Sigmoid colon (tissue), 7 donors: ENCODE results near the gene MAP3K2. TPM values are rescaled to one million over a fixed set of nuclear protein-coding genes. Genes with fewer than 3 reads are reported as not detected.

ENCODE experiments used
- DNase-seq: peaks from one replicate; pipeline ENCODE4 v3.0.0-alpha.2; 2019
- H3K27ac ChIP-seq, 4 donors: fragments of 200-600 bp; sonication (generic); one replicate each; pipeline ENCODE4 v1.5.1; 2016 to 2019; ENCODE audit warnings: mild to moderate bottlenecking in 1 of 4
- H3K27me3 ChIP-seq, 3 donors: fragments of 200-600 bp; sonication (generic); one replicate each; pipeline ENCODE4 v1.5.1; 2019; ENCODE audit warnings: mild to moderate bottlenecking in 1 of 3
- H3K36me3 ChIP-seq, 4 donors: fragments of 200-600 bp; sonication (generic); one replicate each; pipeline ENCODE4 v1.5.1; 2016 to 2019
- H3K4me1 ChIP-seq, 4 donors: fragments of 200-600 bp; sonication (generic); one replicate each; pipeline ENCODE4 v1.5.1; 2017 to 2019
- H3K4me3 ChIP-seq, 4 donors: fragments of 200-600 bp; sonication (generic); one replicate each; pipeline ENCODE4 v1.5.1; 2017 to 2019; ENCODE audit warnings: mild to moderate bottlenecking in 2 of 4, moderate library complexity in 1 of 4
- H3K9me3 ChIP-seq, 4 donors: fragments of 200-600 bp in 3 of 4; sonication (generic) in 3 of 4; one replicate each; pipeline versions ENCODE4 v1.5.1 to v1.6.1; 2013 to 2019
- CTCF ChIP-seq, 4 experiments: fragments of 450-650 bp in 3 of 4; fragments of 200-600 bp in 1 of 4; IDR thresholded peaks; one replicate each; pipeline ENCODE4 v1.5.1; 2016 to 2019; ENCODE audit warnings: antibody characterized with exemption in 4 of 4, mild to moderate bottlenecking in 3 of 4, moderate library complexity in 2 of 4
- EP300 ChIP-seq, 4 donors: sonication (generic); formaldehyde crosslinking; IDR thresholded peaks; one replicate each; pipeline ENCODE4 v1.6.1; 2017; ENCODE audit warnings: antibody characterized with exemption in 4 of 4
- POLR2A ChIP-seq, 2 donors: fragments of 450-650 bp; IDR thresholded peaks; one replicate each; pipeline ENCODE4 v1.6.1; 2016; ENCODE audit warnings: antibody characterized with exemption in 2 of 2, mild to moderate bottlenecking in 2 of 2, moderate library complexity in 2 of 2
- POLR2AphosphoS5 ChIP-seq, 4 donors: sonication (generic); formaldehyde crosslinking; IDR thresholded peaks; one replicate each; pipeline ENCODE4 v1.6.1; 2017; ENCODE audit warnings: antibody characterized with exemption in 4 of 4
- WGBS, 2 donors: extraction: QIAGEN DNeasy Blood & Tissue Kit; methylation state at CpG; one replicate each; pipeline ENCODE4 v1.1.7; 2013; 5-methylcytosine and 5-hydroxymethylcytosine counted together
- intact Hi-C: fragments of 100-400 bp; cut with DNase I; formaldehyde crosslinking; loops from one replicate; pipeline ENCODE4 v1.15.1; 2023
- polyA plus RNA-seq, 3 donors: library from polyadenylated mRNA; stranded (reverse); fragments of 200-250 nt; gene quantifications; one replicate each; pipeline ENCODE4 v1.2.3, GENCODE V29; 2013
- total RNA-seq, 4 donors: library from RNA; depleted of rRNA; stranded (reverse); fragments of >200 nt; gene quantifications; one replicate each; pipeline ENCODE4 v1.1.0, GENCODE V29; 2016
- donor health status: healthy with polysubstance abuse.
- donor health status: Bipolar disorder and iron deficiency.
- donor health status: healthy.

Gene MAP3K2
- total and polyA plus RNA-seq, 7 donors: 9.0 to 52.2 (median 39.9) TPM

- Histone ChIP-seq H3K9me3 (no peaks in the 10 kb centered on the region), H3K27ac (no peak overlapping the region), H3K4me3 (no peak overlapping the region), H3K4me1 (peaks cover 0 to 72% (median 47%) of the 10 kb centered on the region in 4 donors), H3K36me3 (no peaks in the 10 kb centered on the region), H3K27me3 (no peaks in the 10 kb centered on the region)
- intact Hi-C loops: loop anchor here (10.0 kb wide), 1 partner anchor 727 kb away; the partner anchor contains the start of gene GYPC
- DNase-seq: no peak
- no peak for TF ChIP-seq POLR2A (IDR thresholded peaks at IDR 0.05)
- TF ChIP-seq CTCF (IDR thresholded peaks at IDR 0.05): no peak
- no peak for TF ChIP-seq POLR2AphosphoS5 (IDR thresholded peaks at IDR 0.05)
- no peak for TF ChIP-seq EP300 (IDR thresholded peaks at IDR 0.05)
- 74 to 78% methylated on average over 5 of the region's 5 CpGs for WGBS, 2 donors
Measured at GRCh38 chr2:127381762-127382161, 6.0 kb downstream of the MAP3K2 start.

DNA sequence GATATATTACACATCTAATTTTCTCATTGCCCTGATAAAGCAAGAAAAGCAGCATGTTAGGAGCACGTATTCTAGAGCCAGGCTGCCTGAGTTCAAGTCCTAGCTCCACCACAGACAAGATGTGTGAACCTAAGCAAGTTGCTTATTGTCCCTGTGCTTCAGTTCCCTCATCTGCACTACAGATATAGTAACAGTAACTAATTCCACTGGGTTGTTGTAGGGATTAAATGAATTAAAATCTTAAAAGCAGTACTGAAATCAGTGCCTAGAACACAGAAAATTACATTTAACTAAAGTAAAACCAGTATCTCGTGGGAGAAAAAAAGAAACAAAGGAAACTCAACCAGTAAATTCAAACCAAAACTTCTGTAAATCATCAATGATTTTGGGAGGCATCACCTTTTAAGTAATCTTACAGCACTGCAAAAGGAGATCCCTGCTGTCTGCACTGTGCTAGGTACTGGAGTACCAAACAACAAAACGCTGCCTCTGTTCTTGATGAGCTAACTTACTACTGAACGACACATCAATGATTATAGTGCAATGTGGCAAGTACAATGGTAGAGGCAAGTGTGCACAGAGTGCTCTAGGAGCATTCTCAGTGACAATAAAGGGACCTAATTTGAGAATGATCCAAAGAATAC lies 7.9 kb downstream of the MAP3K2 start:
- intact Hi-C loops: loop anchor here (10.0 kb wide), 1 partner anchor 725 kb away; the partner anchor contains the start of gene GYPC
- Histone ChIP-seq H3K9me3 (no peaks in the 10 kb centered on the region), H3K4me1 (peaks cover 0 to 58% (median 37%) of the 10 kb centered on the region in 4 donors), H3K4me3 (no peak overlapping the region), H3K27ac (no peak overlapping the region), H3K36me3 (no peaks in the 10 kb centered on the region), H3K27me3 (no peaks in the 10 kb centered on the region)
- TF ChIP-seq CTCF (IDR thresholded peaks at IDR 0.05) (no peak), POLR2A (IDR thresholded peaks at IDR 0.05) (no peak), POLR2AphosphoS5 (IDR thresholded peaks at IDR 0.05) (no peak)
- DNase-seq: no peak
- WGBS, 2 donors: 76 to 84% methylated on average over 4 of the region's 4 CpGs

- no peak overlapping the region for H3K4me3 ChIP-seq
- H3K27me3 ChIP-seq: no peaks in the 10 kb centered on the region
- no peak overlapping the region for H3K27ac ChIP-seq
- no peaks in the 10 kb centered on the region for H3K36me3 ChIP-seq
- H3K9me3 ChIP-seq: peaks cover 0 to 2% (median 0%) of the 10 kb centered on the region in 4 donors
- no peak for DNase-seq
- intact Hi-C loops: no loop called here
- TF ChIP-seq POLR2AphosphoS5 (IDR thresholded peaks at IDR 0.05) (no peak), EP300 (IDR thresholded peaks at IDR 0.05) (no peak), CTCF (IDR thresholded peaks at IDR 0.05) (no peak), POLR2A (IDR thresholded peaks at IDR 0.05) (no peak)
- peaks cover 0 to 47% (median 31%) of the 10 kb centered on the region in 4 donors for H3K4me1 ChIP-seq
- WGBS, 2 donors: 93 to 94% methylated on average over 6 of the region's 6 CpGs
Measured at GRCh38 chr2:127378720-127379119, 9.1 kb downstream of the MAP3K2 start.

DNA sequence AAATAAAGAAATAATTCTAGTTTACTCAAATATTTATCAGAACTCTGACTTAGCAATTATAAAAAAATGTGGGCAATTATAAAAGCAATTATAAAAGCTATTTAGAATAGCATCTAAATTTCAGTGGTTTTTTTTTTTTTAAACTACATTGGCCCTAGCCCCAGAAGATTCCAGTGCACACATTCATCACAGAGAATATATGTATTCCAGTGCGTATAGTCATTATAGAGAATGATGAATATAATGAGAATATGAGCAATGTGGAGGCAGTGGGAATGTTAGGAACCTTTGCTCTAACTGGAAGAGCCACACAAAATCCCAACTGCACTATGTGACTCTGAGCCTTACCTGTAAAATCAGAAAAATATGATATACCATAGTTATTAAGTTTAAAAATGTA lies 10.5 kb downstream of the MAP3K2 start:
- TF ChIP-seq POLR2AphosphoS5 (IDR thresholded peaks at IDR 0.05) (no peak), CTCF (IDR thresholded peaks at IDR 0.05) (no peak), EP300 (IDR thresholded peaks at IDR 0.05) (no peak), POLR2A (IDR thresholded peaks at IDR 0.05) (no peak)
- H3K36me3 ChIP-seq: no peaks in the 10 kb centered on the region
- 91 to 93% methylated on average over 1 of the region's 1 CpG for WGBS, 2 donors

More for the DNA sequence above, 10.5 kb downstream of the MAP3K2 start:
- intact Hi-C loops: no loop called here
- Histone ChIP-seq H3K27me3 (no peaks in the 10 kb centered on the region), H3K9me3 (peaks cover 0 to 2% (median 0%) of the 10 kb centered on the region in 4 donors), H3K4me3 (no peak overlapping the region), H3K4me1 (peaks cover 0 to 32% (median 26%) of the 10 kb centered on the region in 4 donors), H3K27ac (no peak overlapping the region)
- DNase-seq: no peak
